GM21447 (cell line): ENCODE results near the gene GALNTL6.

ENCODE experiments used
- ATAC-seq: cut with Tn5 transposase; IDR thresholded peaks from one replicate; pipeline ENCODE4 v1.9.1; 2021; ENCODE audit not compliant: unreplicated experiment

Gene GALNTL6

DNA sequence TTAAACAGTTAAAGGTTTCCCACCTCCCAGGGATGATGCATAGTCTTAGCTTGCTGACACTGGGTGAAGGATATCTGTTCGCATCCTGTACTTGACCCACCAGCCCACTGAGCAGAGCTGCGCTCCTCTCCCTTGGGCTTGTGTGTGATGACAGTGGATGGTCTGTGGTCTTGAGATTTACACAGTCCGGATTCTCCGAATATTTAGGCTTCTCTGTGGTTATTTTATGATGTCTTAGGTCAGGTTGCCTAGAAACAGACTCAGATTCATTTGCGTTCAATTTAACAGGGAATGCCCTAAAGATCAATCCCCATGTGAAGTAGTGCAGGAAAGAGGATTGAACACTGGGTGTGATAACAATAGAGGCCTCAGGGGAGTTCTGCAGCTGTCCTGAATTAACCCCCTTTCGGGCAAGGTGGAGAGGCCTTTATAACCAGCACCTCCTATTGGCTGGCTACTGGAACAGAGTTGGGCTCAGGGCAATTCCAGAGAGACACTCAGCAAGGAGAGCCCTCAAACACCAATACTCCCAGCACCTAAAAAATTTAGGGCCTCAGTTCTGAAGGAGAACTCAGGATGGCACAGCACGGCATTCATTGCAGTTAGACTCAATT lies 702.2 kb downstream of the GALNTL6 start:
- ATAC-seq: no peak

DNA sequence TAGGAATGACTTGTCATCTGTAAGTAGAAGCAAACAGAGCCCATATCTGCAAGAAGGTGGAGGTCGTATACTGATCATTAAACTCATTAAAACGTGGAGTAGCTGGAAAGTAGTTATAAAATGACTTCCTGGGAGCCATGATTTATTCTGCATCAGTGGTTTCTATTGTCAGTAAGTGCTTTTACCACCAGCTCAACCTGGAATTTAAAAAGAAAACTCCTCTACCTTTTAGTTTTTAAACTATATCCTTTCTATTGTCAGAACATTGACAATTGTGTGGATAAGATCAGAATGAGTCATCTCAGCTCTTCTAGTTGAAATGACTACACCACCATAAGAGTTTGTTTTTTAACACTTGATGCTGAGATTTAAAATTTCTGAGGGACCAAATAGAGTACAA lies 704.2 kb downstream of the GALNTL6 start:
- ATAC-seq: no peak

DNA sequence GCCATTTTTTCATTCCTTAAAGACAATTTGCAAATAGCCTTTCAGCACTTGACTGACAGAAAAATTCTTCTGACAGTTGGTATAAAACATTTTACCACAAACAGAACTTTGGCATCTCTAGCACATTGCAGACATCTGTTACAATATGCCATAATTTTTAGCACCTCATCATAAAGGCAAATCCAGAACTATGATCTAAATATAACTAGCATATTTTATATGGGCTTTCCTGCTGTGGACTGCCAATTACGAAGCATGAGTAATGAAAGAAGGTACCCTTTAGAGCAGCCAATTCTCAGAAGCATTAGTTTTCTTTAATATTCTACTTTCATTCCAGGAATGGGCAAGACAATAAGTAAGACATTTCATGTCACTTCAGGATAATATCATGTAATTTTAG lies 708.0 kb downstream of the GALNTL6 start:
- ATAC-seq: no peak

DNA sequence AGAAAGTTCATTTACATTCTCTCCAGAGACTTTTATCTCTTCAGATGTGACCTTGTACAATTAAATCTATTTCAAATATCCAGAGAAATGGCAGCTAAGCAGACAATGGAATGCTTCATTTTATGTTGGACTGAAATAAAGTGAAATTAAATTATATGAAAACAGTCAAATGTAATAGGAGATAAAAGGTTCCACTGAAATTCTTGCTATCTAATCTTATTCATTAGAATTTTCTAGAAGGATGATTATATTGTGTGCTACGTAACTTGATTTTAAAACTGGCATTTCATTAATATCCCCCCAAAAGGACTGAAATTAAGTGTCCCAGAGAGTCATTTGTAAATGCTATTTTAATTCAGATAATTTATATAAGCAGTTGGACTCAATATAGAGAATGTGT lies 708.5 kb downstream of the GALNTL6 start:
- ATAC-seq: no peak

DNA sequence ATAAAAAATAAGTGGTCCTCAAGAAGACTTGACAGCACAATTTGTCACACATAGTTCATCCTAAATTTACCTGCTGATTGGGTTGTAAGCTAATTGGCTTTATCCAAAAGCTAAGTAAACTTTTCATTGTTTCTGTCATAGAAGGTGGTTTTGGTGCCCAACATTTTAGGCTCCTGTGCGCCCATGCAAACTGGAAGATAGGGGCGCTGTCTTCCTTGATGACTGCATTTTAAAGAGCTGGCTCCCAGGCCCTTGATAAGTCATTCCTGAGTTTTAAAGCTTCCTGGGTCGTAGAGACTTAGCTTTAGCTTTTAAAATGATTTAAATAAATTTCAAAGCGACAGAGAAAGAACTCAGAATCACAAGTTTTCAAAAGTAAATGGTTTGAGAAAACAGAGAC lies 730.0 kb downstream of the GALNTL6 start:
- no peak for ATAC-seq

GRCh38 chr4:172546782-172547181 lies 733.6 kb downstream of the GALNTL6 start:
- peak; percentile 71 for ATAC-seq

DNA sequence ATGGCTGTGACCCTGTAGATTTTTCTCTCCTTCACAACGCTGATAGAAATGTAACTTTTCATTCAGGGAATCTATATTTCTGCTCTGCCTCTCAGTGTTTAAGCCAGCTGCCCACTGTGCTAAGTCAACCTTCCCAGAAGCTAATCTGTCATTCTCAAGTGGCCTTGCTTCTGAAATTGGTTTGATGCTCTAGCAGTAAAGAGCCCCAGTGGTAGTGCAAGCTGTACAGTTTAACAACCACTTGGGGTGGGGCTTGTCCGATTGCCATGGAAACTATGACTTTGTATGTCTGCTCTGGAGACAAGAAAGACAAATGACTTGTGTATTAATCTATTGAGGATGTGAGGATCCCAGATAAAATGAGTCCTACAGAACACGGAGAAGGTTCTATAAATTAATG lies 734.5 kb downstream of the GALNTL6 start:
- ATAC-seq: no peak

DNA sequence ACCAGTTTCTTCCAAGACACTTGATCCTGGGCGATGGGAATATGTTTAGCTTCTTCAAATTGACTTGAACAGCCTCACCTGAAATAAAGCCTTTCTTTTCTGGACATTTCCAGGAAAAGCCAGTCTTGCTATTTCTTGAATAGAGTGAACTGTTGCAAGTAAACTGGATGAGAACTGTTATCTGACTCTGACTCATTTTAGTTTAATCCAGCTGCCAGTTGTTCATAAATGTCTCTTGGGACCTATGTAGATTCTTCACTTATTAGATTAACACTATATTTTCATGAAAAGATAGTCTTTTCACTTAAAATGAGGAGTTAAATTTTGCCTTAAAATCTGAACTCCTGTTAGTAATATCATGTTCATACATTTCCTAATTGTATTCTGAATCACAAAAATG lies 740.0 kb downstream of the GALNTL6 start:
- ATAC-seq: no peak

DNA sequence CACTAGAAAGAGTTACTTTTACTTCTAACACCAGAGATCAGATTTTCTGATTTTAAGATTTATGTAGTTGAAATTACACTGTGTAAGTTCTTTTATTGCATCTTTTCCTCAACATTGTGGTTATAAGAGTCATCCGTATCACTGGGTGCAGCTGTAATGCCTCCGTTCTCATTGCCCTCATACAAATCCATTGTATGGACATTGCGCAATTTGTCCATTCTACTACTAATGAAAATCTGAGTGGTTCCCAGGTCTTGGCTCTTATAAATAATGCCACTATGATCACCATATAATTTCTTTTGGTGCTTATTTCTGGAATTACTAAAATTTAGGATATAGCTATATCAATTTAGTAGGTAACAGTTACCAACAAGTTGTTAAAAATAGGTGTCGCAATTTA lies 741.4 kb downstream of the GALNTL6 start:
- no peak for ATAC-seq

DNA sequence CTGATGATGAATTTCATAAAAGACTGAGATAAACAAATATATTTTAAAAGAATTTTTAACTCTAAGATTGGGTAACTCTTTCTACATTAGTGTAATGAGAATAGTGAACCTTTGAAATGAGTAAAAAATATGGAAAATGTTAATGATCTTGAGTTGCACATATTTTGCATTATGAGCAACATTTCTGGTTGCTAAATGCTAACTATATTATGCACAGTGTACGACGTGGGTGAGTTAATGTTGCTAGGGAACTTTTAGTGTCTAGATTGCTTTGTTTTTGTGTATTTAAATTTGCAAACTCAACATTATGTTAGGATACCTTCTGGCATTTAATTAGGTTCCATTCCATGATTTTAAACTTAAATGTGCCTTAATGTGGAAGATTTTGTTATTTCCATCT lies 742.5 kb downstream of the GALNTL6 start:
- no peak for ATAC-seq

DNA sequence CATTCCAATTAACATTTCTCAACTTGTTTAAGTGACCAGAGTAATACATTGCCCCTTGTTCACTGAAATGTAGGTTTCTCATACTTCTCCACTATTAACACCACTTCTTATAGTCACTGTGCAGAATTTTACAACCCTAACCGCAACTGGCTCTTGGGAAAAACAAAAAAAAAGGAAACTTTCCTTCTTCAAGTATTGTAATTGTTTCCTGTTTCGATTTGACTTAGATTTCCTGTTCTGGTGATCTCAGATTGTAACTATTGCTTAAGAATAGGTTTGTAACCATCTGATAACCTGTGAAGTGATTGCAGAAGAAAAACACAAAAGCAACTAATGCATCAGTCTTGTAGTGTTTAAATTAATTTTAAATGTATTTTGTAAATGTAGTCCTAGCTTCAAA lies 760.7 kb downstream of the GALNTL6 start:
- ATAC-seq: no peak

DNA sequence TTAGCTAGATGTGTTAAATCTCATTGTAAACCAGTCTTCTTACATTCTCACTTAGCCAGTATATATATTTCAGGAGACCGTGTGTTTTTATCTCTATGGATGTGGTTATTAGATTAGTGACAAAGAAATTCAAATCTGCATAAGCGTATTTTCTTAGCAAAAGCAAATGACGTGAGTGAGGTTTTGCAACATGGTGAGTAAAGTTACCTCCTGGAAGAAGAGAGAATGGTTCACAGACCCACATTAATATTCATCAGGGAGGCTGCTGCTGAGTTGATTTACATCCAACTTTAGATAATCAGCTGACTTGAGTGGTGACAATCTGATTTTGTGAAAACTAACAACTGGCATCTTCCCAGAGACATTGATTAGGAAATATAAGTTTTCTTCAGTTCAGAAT lies 765.5 kb downstream of the GALNTL6 start:
- ATAC-seq: no peak

- ATAC-seq: no peak
Measured at GRCh38 chr4:172584816-172585215, 771.6 kb downstream of the GALNTL6 start.

- ATAC-seq: no peak
Measured at GRCh38 chr4:172596206-172596605, 783.0 kb downstream of the GALNTL6 start.

- ATAC-seq: no peak
Measured at GRCh38 chr4:172599554-172599953, 786.4 kb downstream of the GALNTL6 start.

GRCh38 chr4:172601195-172601594 lies 788.0 kb downstream of the GALNTL6 start:
- no peak for ATAC-seq

DNA sequence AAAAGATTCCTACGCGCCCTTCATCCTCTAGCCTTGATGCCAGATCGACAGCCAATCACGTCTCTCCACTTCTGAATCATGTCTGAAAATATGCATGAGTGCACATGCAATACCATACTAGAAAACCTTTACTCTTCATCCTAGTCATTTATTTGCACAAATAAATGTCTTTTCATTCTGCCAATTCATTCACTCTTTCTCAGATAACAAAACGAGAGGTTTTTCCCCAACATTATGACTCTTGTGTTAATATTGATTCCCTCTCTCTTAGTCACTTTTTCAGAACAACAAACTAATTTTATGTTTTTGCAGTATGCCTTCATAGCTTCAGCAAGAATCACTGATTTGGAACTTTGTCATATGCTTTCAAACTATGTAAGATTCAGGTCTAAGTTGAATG lies 806.0 kb downstream of the GALNTL6 start:
- no peak for ATAC-seq

DNA sequence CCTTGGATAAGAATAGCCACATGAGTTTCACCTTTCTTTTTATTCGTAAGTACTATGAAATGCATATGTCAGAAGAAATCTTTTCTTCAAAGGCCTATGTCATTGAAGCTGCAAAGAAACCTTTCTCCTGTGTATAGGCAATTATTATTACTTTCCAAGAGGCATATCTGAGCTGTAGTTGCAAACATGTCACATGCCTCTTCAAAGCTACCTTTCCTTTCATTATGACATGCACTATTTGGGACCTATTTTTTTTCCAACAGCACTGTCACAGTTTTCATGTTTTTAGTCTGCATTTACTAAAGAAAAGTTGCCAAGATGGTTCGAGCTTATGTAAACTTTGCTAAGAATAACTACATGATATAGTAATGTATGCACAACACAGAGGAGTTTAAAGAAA lies 806.6 kb downstream of the GALNTL6 start:
- no peak for ATAC-seq

DNA sequence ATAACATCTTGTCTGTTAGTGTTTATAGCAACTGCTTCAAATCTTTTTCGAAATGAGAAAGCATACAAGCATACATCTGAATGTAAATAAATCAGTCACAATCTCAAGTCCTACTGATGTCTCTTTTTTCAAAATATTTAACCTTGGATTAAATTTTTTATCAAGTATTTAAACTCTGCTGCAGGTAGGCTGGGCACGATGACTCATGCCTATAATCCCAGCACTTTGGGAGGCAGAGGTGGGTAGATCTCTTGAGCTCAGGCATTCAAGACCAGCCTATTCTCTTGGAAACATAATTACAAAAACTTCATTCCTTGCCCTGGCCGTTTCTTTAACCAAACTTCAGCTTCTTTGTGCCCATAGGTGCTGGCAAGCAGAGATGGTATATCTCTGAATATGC lies 815.1 kb downstream of the GALNTL6 start:
- ATAC-seq: no peak

GRCh38 chr4:172630280-172630679 lies 817.1 kb downstream of the GALNTL6 start:
- ATAC-seq: no peak

DNA sequence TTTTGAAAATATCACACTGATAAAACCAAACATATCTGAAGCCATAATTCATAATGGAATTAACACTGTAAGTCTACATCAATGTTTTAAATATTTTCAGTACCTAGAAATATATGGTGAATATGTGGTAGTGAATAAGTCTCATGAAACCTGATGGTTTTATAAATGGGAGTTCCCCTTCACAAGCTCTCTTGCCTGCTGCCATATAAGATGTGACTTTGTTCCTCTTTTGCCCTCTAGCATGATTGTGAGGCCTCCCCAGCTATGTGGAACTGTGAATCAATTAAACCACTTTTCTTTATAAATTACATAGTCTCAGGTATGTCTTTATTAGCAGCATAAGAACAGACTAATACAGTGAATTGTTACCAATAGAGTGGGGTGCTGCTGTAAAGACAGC lies 818.6 kb downstream of the GALNTL6 start:
- no peak for ATAC-seq

DNA sequence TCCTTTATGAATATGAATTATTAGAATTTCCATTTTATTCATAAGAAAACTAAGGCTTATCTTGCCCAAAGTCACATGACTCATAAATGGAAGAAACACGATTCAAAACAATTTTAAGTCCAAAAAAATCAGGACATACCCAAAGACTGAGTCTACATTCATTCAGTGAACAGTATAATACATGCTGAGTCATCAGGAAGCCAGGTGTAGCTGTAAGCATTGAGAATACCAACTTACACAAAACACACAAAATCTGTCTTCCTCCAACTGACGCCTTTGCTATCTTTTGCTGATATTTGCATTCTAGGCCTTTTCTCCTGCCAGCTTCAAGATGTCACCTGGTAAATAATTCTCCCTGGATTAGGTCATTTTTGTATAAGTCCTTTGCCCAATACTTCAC lies 835.3 kb downstream of the GALNTL6 start:
- no peak for ATAC-seq

DNA sequence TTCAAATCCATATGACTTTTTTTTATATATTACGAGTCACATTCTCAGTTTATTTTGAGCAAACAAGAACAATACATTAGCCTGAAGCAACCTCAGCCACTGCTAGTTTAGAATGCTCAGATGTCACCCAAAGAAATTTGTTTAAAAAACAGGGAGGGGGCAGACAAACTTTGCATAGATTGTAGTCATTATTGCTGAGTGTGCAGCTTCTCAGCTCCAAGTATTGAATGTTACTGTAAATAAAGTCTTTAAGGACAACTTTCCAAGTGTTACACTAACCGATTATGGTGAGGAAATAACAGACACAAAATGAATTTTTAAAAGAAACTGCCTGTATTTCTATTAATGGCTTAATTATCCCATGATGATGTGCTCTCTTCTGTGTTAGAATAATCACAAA lies 835.9 kb downstream of the GALNTL6 start:
- ATAC-seq: no peak
